HepG2 (cell line): ENCODE results near the gene ABCB8. TPM values are rescaled to one million over a fixed set of nuclear protein-coding genes. Genes with fewer than 3 reads are reported as not detected.

ENCODE experiments used
- DNMT3B ChIP-seq: conservative IDR thresholded peaks from 2 replicates; pipeline ENCODE4 v1.6.1; 2016; ENCODE audit warnings: missing biosample characterization, control low read depth
- EP300 ChIP-seq, 3 experiments: sonication (generic) in 1 of 3; formaldehyde crosslinking in 1 of 3; IDR thresholded peaks; 2 replicates each; pipeline versions ENCODE4 v1.5.1 to v1.6.1; 2011 to 2020; ENCODE audit warnings: low read depth in 2 of 3, low read length in 2 of 3, borderline replicate concordance in 1 of 3, improper control_type of control experiment in 1 of 3, mild to moderate bottlenecking in 1 of 3, missing genetic modification reagents in 1 of 3, moderate library complexity in 1 of 3
- SRSF4 ChIP-seq: fragments of 200-400 bp; formaldehyde crosslinking; IDR thresholded peaks from one replicate; pipeline ENCODE4 v1.6.1; 2018; ENCODE audit warnings: mild to moderate bottlenecking, low read depth, low read length, moderate library complexity; ENCODE audit not compliant: poor library complexity, severe bottlenecking
- TOE1 ChIP-seq: sonication (generic); formaldehyde crosslinking; IDR thresholded peaks from 2 replicates; pipeline ENCODE4 v1.4.0; 2020; ENCODE audit warnings: mild to moderate bottlenecking, missing genetic modification reagents
- ZNF224 ChIP-seq: sonication (generic); formaldehyde crosslinking; IDR thresholded peaks from 2 replicates; pipeline ENCODE4 v1.5.0; 2020; ENCODE audit warnings: mild to moderate bottlenecking, missing genetic modification reagents
- ZNF331 ChIP-seq: sonication (generic); formaldehyde crosslinking; IDR thresholded peaks from 2 replicates; pipeline ENCODE4 v1.4.0; 2020; ENCODE audit warnings: missing genetic modification reagents
- ZNF33B ChIP-seq: sonication (generic); formaldehyde crosslinking; IDR thresholded peaks from 2 replicates; pipeline ENCODE4 v1.5.1; 2020; ENCODE audit warnings: mild to moderate bottlenecking, missing genetic modification reagents
- ZNF792 ChIP-seq: IDR thresholded peaks from 2 replicates; pipeline ENCODE4 v1.6.1; 2016
- ZSCAN21 ChIP-seq: sonication (generic); formaldehyde crosslinking; IDR thresholded peaks from 2 replicates; pipeline ENCODE4 v1.8.0; 2022; ENCODE audit warnings: mild to moderate bottlenecking, missing genetic modification reagents, moderate library complexity, borderline replicate concordance
- polyA plus RNA-seq, 8 experiments: library from polyadenylated mRNA; depleted of rRNA in 3 of 8; stranded (reverse) in 7 of 8; unstranded in 1 of 8; fragments of >200 nt; fragmentation: Illumina TruSeq in 4 of 8; extraction: Trizol in 4 of 8; gene quantifications; 2 replicates each; pipeline versions ENCODE4 v1.2.1 to v1.2.3, GENCODE V29; 2011 to 2016; ENCODE audit warnings: low read depth in 4 of 8, missing spikeins in 1 of 8, mixed read lengths in 1 of 8; ENCODE audit not compliant: insufficient read depth in 1 of 8
- total RNA-seq, 5 experiments: library from RNA; depleted of rRNA; stranded (reverse); fragments of >200 nt; fragmentation: Illumina TruSeq; extraction: Trizol; gene quantifications; 2 replicates each; pipeline ENCODE4 v1.2.3, GENCODE V29; 2016; ENCODE audit warnings: low read depth in 1 of 5
- TF ChIP-seq, protein P1 (sequence below): sonication (generic); formaldehyde crosslinking; IDR thresholded peaks from 2 replicates; pipeline ENCODE4 v1.5.0; 2020; ENCODE audit warnings: mild to moderate bottlenecking, missing genetic modification reagents, borderline replicate concordance
- TF ChIP-seq, protein P2 (sequence below): IDR thresholded peaks from 2 replicates; pipeline ENCODE4 v1.6.1; 2016; ENCODE audit warnings: mild to moderate bottlenecking
- TF ChIP-seq, protein P3 (sequence below): sonication (generic); formaldehyde crosslinking; IDR thresholded peaks from 2 replicates; pipeline ENCODE4 v1.5.0; 2020; ENCODE audit warnings: mild to moderate bottlenecking, missing genetic modification reagents, borderline replicate concordance

Gene ABCB8
- total and polyA plus RNA-seq, 2 of the 13 experiments (the other 11 are each of a cell fraction or from before 2014, with no cell fraction given), result 6.6 to 16.7 TPM

DNA sequence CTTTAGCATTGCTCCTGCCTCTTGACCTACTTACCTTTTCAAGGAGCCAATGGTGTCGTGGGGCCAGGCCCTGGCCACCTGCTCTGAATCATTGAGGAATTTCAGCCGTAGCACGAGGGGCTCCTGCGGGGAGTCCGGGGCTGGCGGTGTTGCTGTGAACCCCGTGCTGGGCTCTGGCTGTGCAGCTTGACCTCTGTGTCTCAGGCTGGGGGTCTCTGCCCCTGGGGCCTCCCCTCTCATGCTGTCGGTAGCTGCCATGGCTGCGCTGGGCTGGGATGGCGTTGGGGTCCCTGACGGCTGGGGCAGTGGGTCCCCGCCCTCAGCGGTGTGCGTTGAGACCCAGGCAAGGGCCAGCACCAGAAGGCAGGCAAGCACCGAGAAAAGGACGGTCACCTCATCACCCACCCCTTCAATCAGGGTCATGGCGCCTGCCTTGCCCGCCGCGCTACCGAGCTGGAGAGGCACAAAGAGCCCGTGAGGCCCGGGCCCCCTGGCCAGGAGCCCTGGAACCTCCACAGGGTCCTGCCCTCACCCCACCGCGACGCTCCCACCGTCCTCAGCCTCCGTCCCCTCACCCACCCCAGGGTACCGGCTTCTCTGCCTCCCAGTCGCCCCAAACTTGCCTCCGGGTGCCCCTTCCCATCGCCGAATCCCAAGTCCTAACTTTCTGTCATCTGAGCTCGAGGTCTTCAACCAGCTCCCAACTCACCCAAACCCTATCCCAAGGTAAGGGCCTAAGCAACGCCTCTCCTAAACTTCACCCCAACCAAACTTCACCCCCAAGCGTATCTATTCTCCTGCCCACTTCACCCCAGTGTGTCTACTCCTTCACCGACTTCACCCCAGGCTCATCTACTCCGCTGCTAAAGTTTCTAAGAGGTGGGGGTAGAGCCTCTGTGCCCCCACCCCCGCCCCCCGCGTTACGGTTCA lies 54.2 kb downstream of the ABCB8 start (continued):
- TF ChIP-seq, protein P1, sequence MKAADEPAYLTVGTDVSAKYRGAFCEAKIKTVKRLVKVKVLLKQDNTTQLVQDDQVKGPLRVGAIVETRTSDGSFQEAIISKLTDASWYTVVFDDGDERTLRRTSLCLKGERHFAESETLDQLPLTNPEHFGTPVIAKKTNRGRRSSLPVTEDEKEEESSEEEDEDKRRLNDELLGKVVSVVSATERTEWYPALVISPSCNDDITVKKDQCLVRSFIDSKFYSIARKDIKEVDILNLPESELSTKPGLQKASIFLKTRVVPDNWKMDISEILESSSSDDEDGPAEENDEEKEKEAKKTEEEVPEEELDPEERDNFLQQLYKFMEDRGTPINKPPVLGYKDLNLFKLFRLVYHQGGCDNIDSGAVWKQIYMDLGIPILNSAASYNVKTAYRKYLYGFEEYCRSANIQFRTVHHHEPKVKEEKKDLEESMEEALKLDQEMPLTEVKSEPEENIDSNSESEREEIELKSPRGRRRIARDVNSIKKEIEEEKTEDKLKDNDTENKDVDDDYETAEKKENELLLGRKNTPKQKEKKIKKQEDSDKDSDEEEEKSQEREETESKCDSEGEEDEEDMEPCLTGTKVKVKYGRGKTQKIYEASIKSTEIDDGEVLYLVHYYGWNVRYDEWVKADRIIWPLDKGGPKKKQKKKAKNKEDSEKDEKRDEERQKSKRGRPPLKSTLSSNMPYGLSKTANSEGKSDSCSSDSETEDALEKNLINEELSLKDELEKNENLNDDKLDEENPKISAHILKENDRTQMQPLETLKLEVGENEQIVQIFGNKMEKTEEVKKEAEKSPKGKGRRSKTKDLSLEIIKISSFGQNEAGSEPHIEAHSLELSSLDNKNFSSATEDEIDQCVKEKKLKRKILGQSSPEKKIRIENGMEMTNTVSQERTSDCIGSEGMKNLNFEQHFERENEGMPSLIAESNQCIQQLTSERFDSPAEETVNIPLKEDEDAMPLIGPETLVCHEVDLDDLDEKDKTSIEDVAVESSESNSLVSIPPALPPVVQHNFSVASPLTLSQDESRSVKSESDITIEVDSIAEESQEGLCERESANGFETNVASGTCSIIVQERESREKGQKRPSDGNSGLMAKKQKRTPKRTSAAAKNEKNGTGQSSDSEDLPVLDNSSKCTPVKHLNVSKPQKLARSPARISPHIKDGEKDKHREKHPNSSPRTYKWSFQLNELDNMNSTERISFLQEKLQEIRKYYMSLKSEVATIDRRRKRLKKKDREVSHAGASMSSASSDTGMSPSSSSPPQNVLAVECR, result no peak
- no peak for TF ChIP-seq TOE1 (CRISPR knock-in tag)
- no peak for TF ChIP-seq ZNF224
- no peak for TF ChIP-seq DNMT3B (CRISPR knock-in tag)
- 0 out of 2 replicates have a peak, but pooled peaks have one; percentile 21 for TF ChIP-seq ZSCAN21
- TF ChIP-seq SRSF4, result no peak
- TF ChIP-seq ZNF33B (CRISPR knock-in tag), result no peak
- no peak for TF ChIP-seq EP300 (IDR thresholded peaks at IDR 0.05; ENCODE audit: low read depth in 2 of 2, low read length in 2 of 2)
- no peak for TF ChIP-seq EP300 (CRISPR knock-in tag; IDR thresholded peaks at IDR 0.05; ENCODE audit: borderline replicate concordance)
- no peak for TF ChIP-seq ZNF331 (CRISPR knock-in tag)
- TF ChIP-seq, protein P2, sequence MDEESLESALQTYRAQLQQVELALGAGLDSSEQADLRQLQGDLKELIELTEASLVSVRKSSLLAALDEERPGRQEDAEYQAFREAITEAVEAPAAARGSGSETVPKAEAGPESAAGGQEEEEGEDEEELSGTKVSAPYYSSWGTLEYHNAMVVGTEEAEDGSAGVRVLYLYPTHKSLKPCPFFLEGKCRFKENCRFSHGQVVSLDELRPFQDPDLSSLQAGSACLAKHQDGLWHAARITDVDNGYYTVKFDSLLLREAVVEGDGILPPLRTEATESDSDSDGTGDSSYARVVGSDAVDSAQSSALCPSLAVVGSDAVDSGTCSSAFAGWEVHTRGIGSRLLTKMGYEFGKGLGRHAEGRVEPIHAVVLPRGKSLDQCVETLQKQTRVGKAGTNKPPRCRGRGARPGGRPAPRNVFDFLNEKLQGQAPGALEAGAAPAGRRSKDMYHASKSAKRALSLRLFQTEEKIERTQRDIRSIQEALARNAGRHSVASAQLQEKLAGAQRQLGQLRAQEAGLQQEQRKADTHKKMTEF (CRISPR knock-in tag), result no peak
- TF ChIP-seq, protein P3, sequence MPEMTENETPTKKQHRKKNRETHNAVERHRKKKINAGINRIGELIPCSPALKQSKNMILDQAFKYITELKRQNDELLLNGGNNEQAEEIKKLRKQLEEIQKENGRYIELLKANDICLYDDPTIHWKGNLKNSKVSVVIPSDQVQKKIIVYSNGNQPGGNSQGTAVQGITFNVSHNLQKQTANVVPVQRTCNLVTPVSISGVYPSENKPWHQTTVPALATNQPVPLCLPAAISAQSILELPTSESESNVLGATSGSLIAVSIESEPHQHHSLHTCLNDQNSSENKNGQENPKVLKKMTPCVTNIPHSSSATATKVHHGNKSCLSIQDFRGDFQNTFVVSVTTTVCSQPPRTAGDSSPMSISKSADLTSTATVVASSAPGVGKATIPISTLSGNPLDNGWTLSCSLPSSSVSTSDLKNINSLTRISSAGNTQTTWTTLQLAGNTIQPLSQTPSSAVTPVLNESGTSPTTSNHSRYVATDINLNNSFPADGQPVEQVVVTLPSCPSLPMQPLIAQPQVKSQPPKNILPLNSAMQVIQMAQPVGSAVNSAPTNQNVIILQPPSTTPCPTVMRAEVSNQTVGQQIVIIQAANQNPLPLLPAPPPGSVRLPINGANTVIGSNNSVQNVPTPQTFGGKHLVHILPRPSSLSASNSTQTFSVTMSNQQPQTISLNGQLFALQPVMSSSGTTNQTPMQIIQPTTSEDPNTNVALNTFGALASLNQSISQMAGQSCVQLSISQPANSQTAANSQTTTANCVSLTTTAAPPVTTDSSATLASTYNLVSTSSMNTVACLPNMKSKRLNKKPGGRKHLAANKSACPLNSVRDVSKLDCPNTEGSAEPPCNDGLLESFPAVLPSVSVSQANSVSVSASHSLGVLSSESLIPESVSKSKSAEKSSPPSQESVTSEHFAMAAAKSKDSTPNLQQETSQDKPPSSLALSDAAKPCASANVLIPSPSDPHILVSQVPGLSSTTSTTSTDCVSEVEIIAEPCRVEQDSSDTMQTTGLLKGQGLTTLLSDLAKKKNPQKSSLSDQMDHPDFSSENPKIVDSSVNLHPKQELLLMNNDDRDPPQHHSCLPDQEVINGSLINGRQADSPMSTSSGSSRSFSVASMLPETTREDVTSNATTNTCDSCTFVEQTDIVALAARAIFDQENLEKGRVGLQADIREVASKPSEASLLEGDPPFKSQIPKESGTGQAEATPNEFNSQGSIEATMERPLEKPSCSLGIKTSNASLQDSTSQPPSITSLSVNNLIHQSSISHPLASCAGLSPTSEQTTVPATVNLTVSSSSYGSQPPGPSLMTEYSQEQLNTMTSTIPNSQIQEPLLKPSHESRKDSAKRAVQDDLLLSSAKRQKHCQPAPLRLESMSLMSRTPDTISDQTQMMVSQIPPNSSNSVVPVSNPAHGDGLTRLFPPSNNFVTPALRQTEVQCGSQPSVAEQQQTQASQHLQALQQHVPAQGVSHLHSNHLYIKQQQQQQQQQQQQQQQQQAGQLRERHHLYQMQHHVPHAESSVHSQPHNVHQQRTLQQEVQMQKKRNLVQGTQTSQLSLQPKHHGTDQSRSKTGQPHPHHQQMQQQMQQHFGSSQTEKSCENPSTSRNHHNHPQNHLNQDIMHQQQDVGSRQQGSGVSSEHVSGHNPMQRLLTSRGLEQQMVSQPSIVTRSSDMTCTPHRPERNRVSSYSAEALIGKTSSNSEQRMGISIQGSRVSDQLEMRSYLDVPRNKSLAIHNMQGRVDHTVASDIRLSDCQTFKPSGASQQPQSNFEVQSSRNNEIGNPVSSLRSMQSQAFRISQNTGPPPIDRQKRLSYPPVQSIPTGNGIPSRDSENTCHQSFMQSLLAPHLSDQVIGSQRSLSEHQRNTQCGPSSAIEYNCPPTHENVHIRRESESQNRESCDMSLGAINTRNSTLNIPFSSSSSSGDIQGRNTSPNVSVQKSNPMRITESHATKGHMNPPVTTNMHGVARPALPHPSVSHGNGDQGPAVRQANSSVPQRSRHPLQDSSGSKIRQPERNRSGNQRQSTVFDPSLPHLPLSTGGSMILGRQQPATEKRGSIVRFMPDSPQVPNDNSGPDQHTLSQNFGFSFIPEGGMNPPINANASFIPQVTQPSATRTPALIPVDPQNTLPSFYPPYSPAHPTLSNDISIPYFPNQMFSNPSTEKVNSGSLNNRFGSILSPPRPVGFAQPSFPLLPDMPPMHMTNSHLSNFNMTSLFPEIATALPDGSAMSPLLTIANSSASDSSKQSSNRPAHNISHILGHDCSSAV (CRISPR knock-in tag), result no peak
- TF ChIP-seq ZNF792 (CRISPR knock-in tag), result no peak
